Thymus (tissue), 11 donors: ENCODE measurements around the gene CDON. TPM values are rescaled to one million over a fixed set of nuclear protein-coding genes. Genes with fewer than 3 reads are reported as not detected.

Experiments
- DNase-seq, 9 donors: peaks; one replicate each; pipeline ENCODE4 v3.0.0-alpha.2; 2013; ENCODE audit warnings: low spot score in 9 of 9, low read depth in 6 of 9, missing footprints in 1 of 9
- H3K27ac ChIP-seq, 2 donors: one replicate each; pipeline ENCODE4 v1.5.1; 2013; ENCODE audit warnings: control low read depth in 1 of 2, low read depth in 1 of 2, low read length in 1 of 2, mild to moderate bottlenecking in 1 of 2, moderate library complexity in 1 of 2
- H3K27me3 ChIP-seq, 2 donors: one replicate each; pipeline ENCODE4 v1.5.1; 2013; ENCODE audit warnings: low read length in 1 of 2; ENCODE audit not compliant: control insufficient read depth in 2 of 2, insufficient read depth in 1 of 2
- H3K36me3 ChIP-seq, 2 donors: one replicate each; pipeline ENCODE4 v1.5.1; 2013; ENCODE audit warnings: low read length in 1 of 2, mild to moderate bottlenecking in 1 of 2, moderate library complexity in 1 of 2; ENCODE audit not compliant: control insufficient read depth in 2 of 2, insufficient read depth in 2 of 2
- H3K4me1 ChIP-seq, 2 donors: one replicate each; pipeline ENCODE4 v1.5.1; 2013; ENCODE audit warnings: low read length in 2 of 2; ENCODE audit not compliant: control insufficient read depth in 2 of 2, insufficient read depth in 2 of 2
- H3K4me3 ChIP-seq, 2 donors: one replicate each; pipeline ENCODE4 v1.5.1; 2013; ENCODE audit warnings: low read length in 2 of 2, control low read depth in 1 of 2, mild to moderate bottlenecking in 1 of 2
- H3K9me3 ChIP-seq, 2 donors: one replicate each; pipeline ENCODE4 v1.5.1; 2013; ENCODE audit warnings: low read length in 1 of 2, mild to moderate bottlenecking in 1 of 2; ENCODE audit not compliant: control insufficient read depth in 2 of 2, insufficient read depth in 1 of 2
- WGBS: extraction: QIAGEN DNeasy Blood & Tissue Kit; methylation state at CpG from one replicate; pipeline ENCODE4 v1.1.7; 2013; 5-methylcytosine and 5-hydroxymethylcytosine counted together
- polyA plus RNA-seq: library from polyadenylated mRNA; stranded (reverse); fragments of 200-250 nt; gene quantifications from one replicate; pipeline ENCODE4 v1.2.3, GENCODE V29; 2013
- total RNA-seq: library from RNA; stranded (reverse); fragments of 120-200 nt; gene quantifications from one replicate; pipeline ENCODE4 v1.2.4, GENCODE V29; 2013
- donor health status: healthy.

CDON gene
- total and polyA plus RNA-seq, 2 donors, result 1.4 to 3.9 TPM

GRCh38 chr11:125978181-125978716 lies 84.4 kb downstream of the CDON start:
- H3K4me3 ChIP-seq, result no peak overlapping the region
- WGBS, result 87% methylated on average over 6 of the region's 6 CpGs

GRCh38 chr11:125977333-125977732 lies 85.3 kb downstream of the CDON start:
- no peak for DNase-seq
- H3K27ac ChIP-seq, result no peak overlapping the region
- no peaks in the 10 kb centered on the region for H3K9me3 ChIP-seq
- no peaks in the 10 kb centered on the region for H3K4me1 ChIP-seq
- no peaks in the 10 kb centered on the region for H3K27me3 ChIP-seq
- no peak overlapping the region for H3K4me3 ChIP-seq
- 95% methylated on average over 3 of the region's 3 CpGs for WGBS
- H3K36me3 ChIP-seq, result no peaks in the 10 kb centered on the region

More at GRCh38 chr11:125978181-125978716, 84.4 kb downstream of the CDON start:
- no peak for DNase-seq
- Histone ChIP-seq H3K9me3 (no peaks in the 10 kb centered on the region), H3K4me1 (peaks cover 0 to 1% of the 10 kb centered on the region in 2 donors), H3K36me3 (no peaks in the 10 kb centered on the region), H3K27me3 (no peaks in the 10 kb centered on the region), H3K27ac (no peak overlapping the region)

- H3K4me1 ChIP-seq, result no peaks in the 10 kb centered on the region
- no peak overlapping the region for H3K4me3 ChIP-seq
- no peak for DNase-seq
- H3K9me3 ChIP-seq, result no peaks in the 10 kb centered on the region
- H3K36me3 ChIP-seq, result no peaks in the 10 kb centered on the region
- H3K27me3 ChIP-seq, result no peaks in the 10 kb centered on the region
- no peak overlapping the region for H3K27ac ChIP-seq
These were observed 86.5 kb downstream of the CDON start for GRCh38 chr11:125976156-125976555.

GRCh38 chr11:125975634-125976033 lies 87.0 kb downstream of the CDON start:
- Histone ChIP-seq H3K27me3 (no peaks in the 10 kb centered on the region), H3K4me3 (no peak overlapping the region), H3K27ac (no peak overlapping the region), H3K4me1 (no peaks in the 10 kb centered on the region), H3K36me3 (no peaks in the 10 kb centered on the region), H3K9me3 (no peaks in the 10 kb centered on the region)
- 95% methylated on average over 6 of the region's 6 CpGs for WGBS
- no peak for DNase-seq

- Histone ChIP-seq H3K27me3 (no peaks in the 10 kb centered on the region), H3K4me1 (no peaks in the 10 kb centered on the region), H3K4me3 (no peak overlapping the region), H3K36me3 (no peaks in the 10 kb centered on the region), H3K27ac (no peak overlapping the region), H3K9me3 (no peaks in the 10 kb centered on the region)
- no peak for DNase-seq
These were observed 88.4 kb downstream of the CDON start for GRCh38 chr11:125974284-125974683.

- Histone ChIP-seq H3K27me3 (no peaks in the 10 kb centered on the region), H3K36me3 (no peaks in the 10 kb centered on the region), H3K4me1 (no peaks in the 10 kb centered on the region), H3K4me3 (no peak overlapping the region), H3K9me3 (no peaks in the 10 kb centered on the region), H3K27ac (no peak overlapping the region)
- no peak for DNase-seq
- WGBS, result 93% methylated on average over 6 of the region's 6 CpGs
These were observed 91.0 kb downstream of the CDON start for GRCh38 chr11:125971618-125972017.

- Histone ChIP-seq H3K36me3 (no peaks in the 10 kb centered on the region), H3K4me1 (no peaks in the 10 kb centered on the region), H3K27ac (no peak overlapping the region), H3K4me3 (no peak overlapping the region), H3K27me3 (no peaks in the 10 kb centered on the region), H3K9me3 (no peaks in the 10 kb centered on the region)
- WGBS, result 24% methylated on average over 7 of the region's 7 CpGs
- no peak for DNase-seq
These were observed 94.3 kb downstream of the CDON start for GRCh38 chr11:125968354-125968753.

- Histone ChIP-seq H3K27me3 (no peaks in the 10 kb centered on the region), H3K4me3 (no peak overlapping the region), H3K36me3 (no peaks in the 10 kb centered on the region), H3K27ac (no peak overlapping the region), H3K4me1 (no peaks in the 10 kb centered on the region), H3K9me3 (no peaks in the 10 kb centered on the region)
- no peak for DNase-seq
- WGBS, result 98% methylated on average over 4 of the region's 4 CpGs
These were observed 95.2 kb downstream of the CDON start for GRCh38 chr11:125967515-125967914.

GRCh38 chr11:125960771-125961170 lies 101.9 kb downstream of the CDON start:
- DNase-seq, result no peak
- peaks cover 0 to 22% of the 10 kb centered on the region in 2 donors for H3K4me1 ChIP-seq

GRCh38 chr11:125959931-125960330 lies 102.7 kb downstream of the CDON start:
- no peak overlapping the region for H3K27ac ChIP-seq
- no peaks in the 10 kb centered on the region for H3K27me3 ChIP-seq
- no peaks in the 10 kb centered on the region for H3K36me3 ChIP-seq
- H3K9me3 ChIP-seq, result no peaks in the 10 kb centered on the region
- H3K4me3 ChIP-seq, result no peak overlapping the region
- DNase-seq, result no peak
- H3K4me1 ChIP-seq, result peaks cover 0 to 25% of the 10 kb centered on the region in 2 donors
- WGBS, result 94% methylated on average over 10 of the region's 10 CpGs

More at GRCh38 chr11:125960771-125961170, 101.9 kb downstream of the CDON start:
- H3K27ac ChIP-seq, result no peak overlapping the region
- no peaks in the 10 kb centered on the region for H3K36me3 ChIP-seq
- no peak overlapping the region for H3K4me3 ChIP-seq
- H3K9me3 ChIP-seq, result no peaks in the 10 kb centered on the region
- H3K27me3 ChIP-seq, result no peaks in the 10 kb centered on the region
- 89% methylated on average over 6 of the region's 6 CpGs for WGBS
